GM18508 (cell line): ENCODE measurements around the gene LGALS1.

Source experiments
- ATAC-seq: cut with Tn5 transposase; IDR thresholded peaks from one replicate; pipeline ENCODE4 v1.9.1; 2021; ENCODE audit warnings: moderate number of reproducible peaks; ENCODE audit not compliant: insufficient read depth, unreplicated experiment

Gene LGALS1

GRCh38 chr22:37674951-37675929 is at the start of gene LGALS1:
LGALS1 (plus strand) TSS chr22:37675636; CDS start chr22:37675703, 67 bp downstream.
- ATAC-seq = no peak

DNA sequence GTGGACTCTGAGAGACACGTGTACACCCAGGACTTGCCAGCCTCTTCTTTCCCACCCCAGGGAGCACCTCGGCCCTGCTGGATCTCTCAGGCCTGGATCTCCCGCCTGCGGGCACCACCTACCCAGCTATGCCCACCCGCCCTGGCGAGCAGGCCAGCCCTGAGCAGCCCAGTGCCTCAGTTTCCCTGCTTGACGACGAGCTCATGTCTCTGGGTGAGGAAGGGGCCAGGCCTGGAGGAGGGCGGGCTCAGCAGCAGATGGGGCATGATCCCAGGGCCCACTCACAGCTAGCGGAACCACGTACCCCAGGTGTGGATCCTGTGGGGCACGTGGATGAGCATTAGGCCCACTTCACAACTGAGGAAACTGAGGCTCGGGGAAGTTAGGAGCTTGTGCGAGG is 49.7 kb upstream of the LGALS1 start:
- no peak for ATAC-seq

DNA sequence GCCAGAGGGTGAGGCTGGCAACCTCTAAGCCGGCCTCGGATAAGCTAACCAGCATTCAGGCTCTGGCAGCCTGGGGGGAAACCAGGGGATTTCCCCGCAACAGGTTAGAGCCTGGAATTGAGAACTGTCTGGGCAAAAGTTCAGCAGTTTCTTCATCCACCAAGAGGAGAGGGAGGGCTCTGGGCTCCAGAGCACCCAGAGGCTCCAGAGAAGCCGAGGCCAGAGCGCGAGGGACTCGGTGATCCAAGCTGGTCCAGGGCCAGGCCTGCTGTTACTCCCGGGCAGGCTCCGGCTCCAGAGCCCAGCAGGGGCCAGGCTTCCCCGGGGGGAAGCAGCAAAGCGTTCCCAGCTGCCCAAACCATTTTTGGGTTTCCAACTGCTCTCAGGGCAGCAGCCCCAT is 49.3 kb upstream of the LGALS1 start:
- ATAC-seq = no peak

- ATAC-seq = no peak
These were observed 48.8 kb upstream of the LGALS1 start for GRCh38 chr22:37626556-37627075.

DNA sequence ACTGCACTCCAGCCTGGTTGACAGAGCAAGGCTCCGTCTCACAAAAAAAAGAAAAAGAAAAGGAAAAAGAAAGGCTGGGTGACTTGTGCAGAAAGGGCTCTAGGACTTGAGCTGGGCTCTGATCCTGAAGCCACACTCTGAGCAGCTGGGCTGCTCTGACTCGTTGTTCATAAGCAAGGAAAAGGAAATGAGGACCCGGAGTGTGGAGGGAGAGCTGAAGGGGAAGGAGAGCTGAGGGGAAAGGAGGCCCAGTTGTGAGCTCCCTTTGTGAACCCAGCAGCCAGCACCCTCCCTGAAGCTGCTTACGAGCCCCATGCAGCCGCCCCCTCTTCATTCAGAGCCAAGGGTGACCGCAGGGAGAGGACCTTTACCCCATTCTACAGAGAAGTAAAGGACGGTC is 48.3 kb upstream of the LGALS1 start:
- no peak for ATAC-seq

DNA sequence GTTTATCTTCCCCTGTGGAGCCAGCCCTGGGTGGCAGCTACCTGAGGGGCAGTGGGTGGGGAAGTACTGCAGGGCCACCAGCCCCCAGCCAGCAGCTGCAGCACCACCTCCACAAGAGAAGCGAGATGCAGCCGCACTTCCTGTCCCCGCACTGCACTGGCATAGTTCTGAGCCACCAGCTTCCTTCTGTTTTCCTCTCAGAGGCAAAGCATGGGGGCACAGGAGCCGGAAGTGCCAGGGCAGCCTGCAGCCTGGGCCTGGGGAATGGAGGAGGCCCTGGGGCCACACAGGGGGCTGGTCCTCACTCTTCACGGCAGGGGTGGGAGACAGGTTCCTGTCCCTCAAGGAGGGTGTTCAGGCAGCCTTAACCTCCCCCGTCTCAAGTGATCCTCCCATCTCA is 47.9 kb upstream of the LGALS1 start:
- no peak for ATAC-seq

DNA sequence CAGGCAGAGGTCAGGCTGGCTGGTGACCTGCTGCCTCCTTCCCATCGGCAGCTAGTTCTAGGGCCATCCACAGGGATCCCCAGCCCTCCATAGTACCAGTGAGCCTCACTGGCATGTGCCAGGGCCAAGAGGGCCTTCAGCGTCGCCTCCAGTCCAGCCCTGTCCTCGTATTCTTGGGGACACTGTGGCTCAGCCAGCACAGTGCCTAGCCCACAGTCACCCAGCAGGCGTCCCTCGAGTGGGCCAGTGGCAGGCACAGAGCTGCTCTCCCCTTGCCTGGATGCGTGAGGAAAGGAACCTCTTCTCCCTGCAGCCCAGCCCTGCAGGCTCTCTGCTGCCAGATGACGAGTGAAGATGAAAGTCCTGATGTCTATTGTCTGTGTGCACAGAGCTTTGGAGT is 46.6 kb upstream of the LGALS1 start:
- ATAC-seq = no peak

DNA sequence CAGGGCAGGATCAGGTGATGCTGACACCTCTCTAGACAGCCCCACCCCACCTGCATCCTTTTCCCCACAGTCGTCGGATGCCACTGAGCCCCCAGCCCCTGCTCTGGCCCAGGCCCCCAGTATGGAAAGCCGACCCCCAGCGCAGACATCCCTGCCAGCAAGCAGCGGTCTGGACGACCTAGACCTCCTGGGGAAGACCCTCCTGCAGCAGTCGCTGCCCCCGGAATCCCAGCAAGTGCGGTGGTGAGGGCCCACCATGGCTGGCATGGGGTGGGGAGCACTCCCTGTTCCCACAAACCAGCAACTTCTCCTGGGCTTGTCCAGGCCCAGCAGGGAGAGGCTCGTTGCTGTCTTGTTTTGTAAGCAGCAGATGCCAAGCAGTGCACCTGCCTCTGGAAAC is 45.5 kb upstream of the LGALS1 start:
- no peak for ATAC-seq

DNA sequence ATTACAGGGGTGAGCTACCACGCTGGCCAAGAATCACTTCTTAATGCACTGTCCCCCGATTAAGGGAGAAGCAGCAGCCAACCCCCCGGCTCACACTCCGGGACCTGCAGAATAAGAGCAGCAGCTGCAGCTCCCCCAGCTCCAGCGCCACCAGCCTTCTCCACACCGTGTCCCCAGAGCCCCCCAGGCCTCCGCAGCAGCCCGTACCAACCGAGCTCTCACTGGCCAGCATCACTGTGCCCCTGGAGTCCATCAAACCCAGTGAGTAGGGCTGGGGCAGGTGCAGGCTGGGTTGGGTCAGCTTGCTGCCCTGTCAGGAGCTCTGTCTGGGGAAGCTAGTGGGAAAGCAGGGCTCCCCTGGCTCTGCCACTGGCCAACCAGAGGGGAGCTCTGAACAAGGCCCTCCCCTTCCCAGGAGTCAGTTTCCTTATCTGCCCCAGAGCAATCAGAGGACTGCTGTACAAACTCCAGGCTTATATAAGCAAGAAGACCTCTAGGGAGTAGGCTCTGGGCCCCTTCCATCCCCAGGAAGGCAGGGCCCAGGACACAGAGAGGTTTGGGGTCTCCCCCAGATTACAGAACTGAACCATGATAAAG is 44.5 kb upstream of the LGALS1 start:
- no peak for ATAC-seq

DNA sequence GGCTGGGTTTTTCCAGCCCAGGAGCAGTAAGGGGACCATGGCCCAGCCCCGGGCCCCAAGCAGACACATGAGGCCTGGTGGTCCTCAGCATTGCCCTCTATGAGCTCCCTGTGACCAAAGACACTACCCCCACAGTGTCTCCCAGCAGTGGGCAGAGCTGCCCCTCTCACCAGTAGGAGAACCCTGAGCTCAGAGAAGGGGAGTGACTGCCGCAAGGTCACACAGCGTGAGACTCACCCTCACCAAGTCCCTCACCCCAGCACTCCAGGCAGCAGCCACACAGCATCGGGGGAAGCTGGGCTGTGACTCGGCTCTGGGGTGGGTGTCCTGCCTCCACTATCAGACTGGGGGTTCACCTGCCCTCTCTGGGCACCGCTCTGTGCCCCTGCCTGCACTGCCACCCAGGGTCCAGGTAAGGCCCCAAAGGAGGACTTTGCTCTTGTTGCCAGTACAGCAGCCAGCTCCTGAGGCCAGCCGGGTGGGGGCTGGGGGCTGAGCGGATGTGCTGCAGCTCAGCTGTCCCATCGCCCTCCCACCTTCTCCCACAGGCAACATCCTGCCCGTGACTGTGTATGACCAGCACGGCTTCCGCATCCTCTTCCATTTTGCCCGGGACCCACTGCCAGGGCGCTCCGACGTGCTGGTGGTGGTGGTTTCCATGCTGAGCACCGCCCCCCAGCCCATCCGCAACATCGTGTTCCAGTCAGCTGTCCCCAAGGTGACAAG is 43.8 kb upstream of the LGALS1 start:
- no peak for ATAC-seq

DNA sequence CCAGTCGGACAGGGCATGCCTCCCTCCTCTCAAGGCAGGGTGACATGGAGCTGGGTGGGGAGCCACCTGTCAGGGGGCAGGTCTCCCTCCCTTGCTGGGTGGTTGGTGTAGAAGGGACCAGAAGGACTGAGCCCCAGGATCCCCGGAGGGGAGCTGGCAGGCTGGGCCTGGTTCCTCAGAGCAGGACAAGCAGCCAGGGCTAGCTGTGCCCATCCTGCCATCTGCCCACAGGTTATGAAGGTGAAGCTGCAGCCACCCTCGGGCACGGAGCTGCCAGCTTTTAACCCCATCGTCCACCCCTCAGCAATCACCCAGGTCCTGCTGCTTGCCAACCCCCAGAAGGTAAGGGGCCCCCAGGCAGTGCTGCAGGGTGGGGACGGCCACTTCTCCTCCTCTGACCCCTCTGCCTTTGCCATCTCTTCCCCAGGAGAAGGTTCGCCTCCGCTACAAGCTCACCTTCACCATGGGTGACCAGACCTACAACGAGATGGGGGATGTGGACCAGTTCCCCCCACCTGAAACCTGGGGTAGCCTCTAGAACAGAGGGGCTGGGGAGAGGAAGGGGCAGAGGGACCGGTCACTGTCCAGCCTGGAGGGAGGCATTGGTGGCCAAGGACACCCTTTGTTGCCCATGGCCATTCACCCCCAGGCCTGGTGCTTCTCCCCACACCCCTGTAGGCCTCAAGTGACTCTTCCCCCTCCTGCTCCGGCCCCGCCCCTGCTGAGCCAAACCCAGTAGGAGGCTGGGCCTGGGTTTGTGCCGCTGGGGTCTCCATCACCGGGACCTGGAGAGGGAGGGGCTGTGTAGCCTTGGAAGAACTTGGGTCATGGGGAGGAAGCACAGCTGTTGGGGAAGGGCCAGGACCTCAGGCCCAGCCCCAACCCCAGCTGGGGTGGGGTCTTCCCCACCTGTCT is 43.0 kb upstream of the LGALS1 start:
- peak; percentile 4 for ATAC-seq

DNA sequence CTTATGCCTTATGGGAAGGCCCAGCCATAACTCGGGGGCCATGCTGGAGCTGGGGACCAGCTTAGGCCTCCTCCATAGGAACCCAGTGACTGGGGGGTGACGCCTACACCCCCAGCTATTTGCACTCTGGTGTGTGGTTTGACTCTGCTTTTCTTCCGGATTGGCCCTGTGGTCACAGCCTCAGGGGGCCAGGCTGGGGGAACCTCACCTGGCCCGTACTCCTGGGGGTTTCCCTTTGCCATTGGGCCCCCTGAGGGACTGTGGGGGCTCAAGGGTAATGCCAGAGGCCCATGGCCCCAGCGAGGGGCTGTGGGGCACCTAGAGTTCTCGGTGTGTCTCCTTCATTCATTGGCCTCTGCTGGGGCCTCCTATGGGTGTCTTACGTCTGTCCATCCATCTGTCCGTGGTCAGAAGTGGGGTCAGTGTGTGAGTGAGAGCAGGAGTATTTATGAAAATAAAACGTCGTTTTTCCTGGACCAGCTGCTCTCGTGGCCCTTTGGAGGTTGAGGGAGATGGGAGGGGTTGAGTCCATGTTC is 42.3 kb upstream of the LGALS1 start:
- peak; percentile 33 for ATAC-seq

GRCh38 chr22:37633625-37634416 is 41.6 kb upstream of the LGALS1 start:
- ATAC-seq = peak; percentile 18

DNA sequence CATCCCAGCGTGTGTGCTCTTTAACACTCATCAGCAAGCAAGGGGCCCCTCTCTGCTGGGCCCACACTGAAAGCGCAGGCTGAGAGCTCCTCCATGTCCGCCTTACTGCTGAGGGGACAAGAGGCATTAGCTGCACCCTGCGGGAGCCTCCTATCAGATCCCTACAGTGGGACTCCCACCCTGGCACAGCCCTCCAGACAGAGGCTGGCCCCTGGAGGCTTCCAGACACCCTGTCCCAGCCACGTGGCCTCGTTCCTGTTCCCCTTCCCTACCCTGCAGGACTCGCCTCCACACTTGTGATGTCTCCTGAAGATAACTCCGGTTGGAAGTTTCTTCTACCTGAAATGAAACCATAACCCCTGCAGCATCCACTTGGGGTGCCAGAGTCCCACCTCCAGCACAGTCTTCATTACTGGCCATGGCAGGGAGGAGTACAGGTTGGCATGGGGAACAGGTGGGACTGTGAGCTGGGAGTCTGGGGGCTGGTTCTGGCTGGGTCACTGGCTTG is 41.0 kb upstream of the LGALS1 start:
- no peak for ATAC-seq

DNA sequence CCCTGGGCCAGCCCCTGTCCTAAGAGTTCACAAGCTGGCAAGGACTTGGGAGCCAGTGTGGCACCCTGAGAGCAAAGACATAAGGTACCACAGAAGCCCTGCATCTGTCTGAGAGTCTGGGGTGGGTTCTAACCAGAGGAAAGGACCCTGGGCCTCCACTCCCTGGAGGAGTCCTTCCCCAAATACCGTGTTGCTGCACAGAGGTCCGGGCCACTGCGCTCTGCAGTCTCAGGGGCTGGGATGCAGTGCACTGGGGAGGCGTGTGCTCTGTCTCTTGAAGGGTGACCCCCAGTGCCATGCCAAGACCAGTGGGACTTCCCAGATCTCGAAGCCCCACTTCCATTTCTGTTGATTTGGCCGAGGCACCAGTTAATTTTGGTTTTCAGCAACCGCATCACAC is 40.3 kb upstream of the LGALS1 start:
- ATAC-seq = no peak

DNA sequence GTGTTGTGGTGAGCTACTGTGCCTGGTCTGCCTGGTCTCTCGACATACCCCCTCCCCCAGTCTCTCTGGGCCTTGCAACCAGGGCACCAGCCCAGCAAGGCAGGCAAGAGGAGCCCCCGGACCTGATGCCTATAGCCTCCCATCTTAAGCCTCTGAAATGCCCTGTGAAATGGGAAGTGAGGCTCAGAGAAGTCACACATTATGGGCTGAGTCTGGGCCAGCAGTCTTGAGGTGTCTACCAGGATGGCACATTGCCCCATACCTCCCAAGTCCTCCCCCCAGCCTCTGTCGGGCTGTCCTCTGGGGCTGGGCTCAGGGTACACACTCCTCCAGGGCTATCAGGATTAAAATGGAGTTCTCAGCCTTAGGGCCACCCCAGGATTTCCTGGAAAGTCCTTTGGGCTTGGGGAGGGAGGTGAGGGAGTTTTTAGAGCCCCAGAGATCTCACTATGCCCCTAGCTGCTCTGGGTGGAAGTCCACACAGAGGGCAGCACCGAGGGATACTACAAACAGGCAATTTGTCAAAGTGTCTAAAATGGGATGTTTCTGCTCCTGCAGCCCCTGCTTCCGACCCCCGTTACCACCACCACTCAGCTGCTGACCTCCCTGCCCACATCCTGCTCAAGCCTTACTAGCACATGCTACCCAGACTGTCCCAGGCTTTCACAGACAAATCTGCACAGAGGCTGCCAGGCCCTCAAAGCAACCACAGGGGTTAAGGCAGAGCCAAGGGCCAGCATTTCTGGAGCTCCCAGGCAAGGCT is 39.1 kb upstream of the LGALS1 start:
- ATAC-seq = no peak

- ATAC-seq = no peak
These were observed 38.5 kb upstream of the LGALS1 start for GRCh38 chr22:37636949-37637273.
